ENCODE measurements around the gene LRP5. TPM values are rescaled to one million over a fixed set of nuclear protein-coding genes. Genes with fewer than 3 reads are reported as not detected.

Gene LRP5
- total and polyA plus RNA-seq, 9 of the 15 experiments (the other 6 are each of a cell fraction or from before 2014, with no cell fraction given), result 0.48 to 44.2 (median 13.5) TPM

GRCh38 chr11:68270196-68271022 is 42.0 kb upstream of the LRP5 start (continued):
- TF ChIP-seq KDM2B (CRISPR knock-in tag; IDR thresholded peaks at IDR 0.05) (no peak), HMG20B (CRISPR knock-in tag; IDR thresholded peaks at IDR 0.05) (no peak), BRF1 (IDR thresholded peaks at IDR 0.05; ENCODE audit: borderline replicate concordance, extremely low read depth, insufficient read length) (no peak), PBX2 (CRISPR knock-in tag; IDR thresholded peaks at IDR 0.05; ENCODE audit: low read depth) (no peak), PBX2 (tag; conservative IDR thresholded peaks at IDR 0.05; ENCODE audit: low read depth) (no peak), ZNF384 (IDR thresholded peaks at IDR 0.05; ENCODE audit: low read depth, low read length) (no peak), GABPB2 (CRISPR knock-in tag; conservative IDR thresholded peaks at IDR 0.05) (no peak), ZNF41 (CRISPR knock-in tag; conservative IDR thresholded peaks at IDR 0.05) (no peak), FIP1L1 (IDR thresholded peaks at IDR 0.05; ENCODE audit: low read depth, low read length, poor library complexity, severe bottlenecking) (no peak), ATF4 (CRISPR knock-in tag; IDR thresholded peaks at IDR 0.05) (no peak), CHD4 (IDR thresholded peaks at IDR 0.05; ENCODE audit: insufficient read depth, insufficient replicate concordance, low read depth, low read length, poor library complexity, severe bottlenecking) (no peak), LCOR (CRISPR knock-in tag; IDR thresholded peaks at IDR 0.05) (no peak; the same call in 1 of the 2 replicates), OTX1 (CRISPR knock-in tag; IDR thresholded peaks at IDR 0.05) (no peak; the same call in 1 of the 2 replicates), PRMT5 (CRISPR knock-in tag; IDR thresholded peaks at IDR 0.05) (no peak), FOSL1 (tag; conservative IDR thresholded peaks at IDR 0.05) (no peak), THRB (CRISPR knock-in tag; conservative IDR thresholded peaks at IDR 0.05) (0 out of 2 replicates have a peak, but pooled peaks have one; percentile 35), KLF1 (tag; IDR thresholded peaks at IDR 0.05) (no peak), ZBTB17 (CRISPR knock-in tag; IDR thresholded peaks at IDR 0.05) (no peak), ZNF224 (CRISPR knock-in tag; IDR thresholded peaks at IDR 0.05) (no peak), SREBF2 (CRISPR knock-in tag; IDR thresholded peaks at IDR 0.05) (no peak), ZNF347 (CRISPR knock-in tag; IDR thresholded peaks at IDR 0.05; ENCODE audit: low read depth) (no peak), ZBTB7A (IDR thresholded peaks at IDR 0.05; ENCODE audit: borderline replicate concordance, control insufficient read depth, low read depth, low read length) (no peak)

All from K562 (cell line).